Lower lobe of right lung (tissue), 2 donors: Measurements from ENCODE around the gene BEST2. TPM values are rescaled to one million over a fixed set of nuclear protein-coding genes. Genes with fewer than 3 reads are reported as not detected.
A peak's percentile ranks its signal among the peaks of the same experiment; 100 is the strongest.
"Not testable (repeated sequence)": the region's sequence is repeated elsewhere in the genome, so short reads cannot be mapped to it uniquely, and the experiment has no call there.

Source experiments
- ATAC-seq, 2 donors: fragments of 200-7000 bp; cut with Tn5 transposase; one replicate each; pipeline ENCODE4 v1.9.1; 2020 to 2022; ENCODE audit warnings: mild to moderate bottlenecking in 2 of 2, moderate library complexity in 2 of 2
- DNase-seq: peaks from one replicate; pipeline ENCODE4 v3.0.0-alpha.2; 2020
- H3K27ac ChIP-seq: fragments of 200-600 bp; one replicate; pipeline ENCODE4 v1.8.0; 2022
- H3K27me3 ChIP-seq: fragments of 200-600 bp; one replicate; pipeline ENCODE4 v1.8.0; 2022; ENCODE audit warnings: low read depth
- H3K36me3 ChIP-seq: fragments of 200-600 bp; one replicate; pipeline ENCODE4 v1.8.0; 2022; ENCODE audit warnings: mild to moderate bottlenecking
- H3K4me1 ChIP-seq: fragments of 200-600 bp; one replicate; pipeline ENCODE4 v1.8.0; 2022
- H3K4me3 ChIP-seq: fragments of 200-600 bp; one replicate; pipeline ENCODE4 v1.8.0; 2022; ENCODE audit warnings: mild to moderate bottlenecking
- H3K9me3 ChIP-seq: fragments of 200-600 bp; one replicate; pipeline ENCODE4 v1.8.0; 2022
- intact Hi-C: fragments of 100-400 bp; cut with DNase I; formaldehyde crosslinking; loops from one replicate; pipeline ENCODE4 v1.11.0; 2022
- total RNA-seq: library from RNA; stranded (reverse); fragmentation: NEBNext Ultra II Directional; extraction: Animal tissue kit (Norgen Biotek cat#: 25700); gene quantifications from one replicate; pipeline ENCODE4 v1.2.1, GENCODE V29; 2021
- TF ChIP-seq, protein P1 (sequence below): fragments of 200-600 bp; IDR thresholded peaks from one replicate; pipeline ENCODE4 v1.8.0; 2022; ENCODE audit warnings: antibody characterized with exemption, mild to moderate bottlenecking
- donor health status: DM: no; HTN: yes; CAD: no; lungs with severe emphysema.

BEST2 gene
- total RNA-seq, 1 donor from 2014 or later, result not detected

DNA sequence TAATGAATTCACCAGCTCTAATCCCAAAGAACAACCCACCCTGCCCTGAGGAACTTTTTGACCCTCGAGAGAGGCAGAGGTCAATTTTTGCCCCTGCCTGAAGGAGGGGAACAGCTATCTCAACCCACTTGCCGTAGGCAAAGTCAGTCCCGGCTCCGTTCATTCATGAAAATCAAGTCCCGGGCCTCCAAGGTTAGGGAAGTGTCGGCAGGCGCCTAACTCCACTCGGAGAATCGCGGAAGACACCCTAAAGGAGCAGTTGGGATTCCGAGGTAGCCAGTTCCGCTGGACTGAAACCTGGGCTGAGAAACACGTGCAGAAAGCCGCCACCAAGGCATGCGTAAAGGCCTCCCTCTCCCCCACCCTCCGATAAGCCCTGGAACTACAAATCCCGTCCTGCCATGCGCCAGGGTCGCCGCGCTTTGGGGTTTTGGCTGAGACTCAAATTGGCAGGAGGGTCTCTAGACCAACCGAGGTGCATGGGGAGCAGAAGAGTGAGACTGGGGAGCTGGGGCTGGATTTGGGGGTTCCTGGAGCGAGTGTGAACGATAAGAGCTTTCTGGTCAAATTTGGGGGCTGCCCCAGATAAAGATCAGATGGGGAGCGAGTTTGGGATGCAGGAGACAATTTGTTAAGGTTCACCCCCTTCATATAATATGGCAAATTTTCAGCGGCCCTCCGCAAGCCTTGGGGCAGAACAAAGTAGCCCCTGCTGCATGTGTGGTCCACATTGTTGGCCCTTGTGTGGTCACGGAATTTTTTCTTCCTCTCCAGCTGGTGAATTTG lies 27.8 kb upstream of the BEST2 start, which contains the start of gene TNPO2:
TNPO2 (minus strand) TSS at position 292 of the 786 bp plus-strand sequence. CDS start 2,955 bp downstream, outside the sequence.
- DNase-seq, result no peak
- H3K36me3 ChIP-seq, result peaks cover 17% of the 10 kb centered on the region
- no peaks in the 10 kb centered on the region for H3K27me3 ChIP-seq
- intact Hi-C loops, result no loop called here
- peaks cover 32% of the 10 kb centered on the region for H3K4me1 ChIP-seq
- TF ChIP-seq, protein P1, sequence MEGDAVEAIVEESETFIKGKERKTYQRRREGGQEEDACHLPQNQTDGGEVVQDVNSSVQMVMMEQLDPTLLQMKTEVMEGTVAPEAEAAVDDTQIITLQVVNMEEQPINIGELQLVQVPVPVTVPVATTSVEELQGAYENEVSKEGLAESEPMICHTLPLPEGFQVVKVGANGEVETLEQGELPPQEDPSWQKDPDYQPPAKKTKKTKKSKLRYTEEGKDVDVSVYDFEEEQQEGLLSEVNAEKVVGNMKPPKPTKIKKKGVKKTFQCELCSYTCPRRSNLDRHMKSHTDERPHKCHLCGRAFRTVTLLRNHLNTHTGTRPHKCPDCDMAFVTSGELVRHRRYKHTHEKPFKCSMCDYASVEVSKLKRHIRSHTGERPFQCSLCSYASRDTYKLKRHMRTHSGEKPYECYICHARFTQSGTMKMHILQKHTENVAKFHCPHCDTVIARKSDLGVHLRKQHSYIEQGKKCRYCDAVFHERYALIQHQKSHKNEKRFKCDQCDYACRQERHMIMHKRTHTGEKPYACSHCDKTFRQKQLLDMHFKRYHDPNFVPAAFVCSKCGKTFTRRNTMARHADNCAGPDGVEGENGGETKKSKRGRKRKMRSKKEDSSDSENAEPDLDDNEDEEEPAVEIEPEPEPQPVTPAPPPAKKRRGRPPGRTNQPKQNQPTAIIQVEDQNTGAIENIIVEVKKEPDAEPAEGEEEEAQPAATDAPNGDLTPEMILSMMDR, result no peak
- peak within 1 kb of the TSS; percentile 66 for H3K4me3 ChIP-seq
- H3K27ac ChIP-seq, result peak within 1 kb of the TSS; percentile 87
- ATAC-seq, result peak; percentile 56 to 67
- H3K9me3 ChIP-seq, result no peaks in the 10 kb centered on the region

DNA sequence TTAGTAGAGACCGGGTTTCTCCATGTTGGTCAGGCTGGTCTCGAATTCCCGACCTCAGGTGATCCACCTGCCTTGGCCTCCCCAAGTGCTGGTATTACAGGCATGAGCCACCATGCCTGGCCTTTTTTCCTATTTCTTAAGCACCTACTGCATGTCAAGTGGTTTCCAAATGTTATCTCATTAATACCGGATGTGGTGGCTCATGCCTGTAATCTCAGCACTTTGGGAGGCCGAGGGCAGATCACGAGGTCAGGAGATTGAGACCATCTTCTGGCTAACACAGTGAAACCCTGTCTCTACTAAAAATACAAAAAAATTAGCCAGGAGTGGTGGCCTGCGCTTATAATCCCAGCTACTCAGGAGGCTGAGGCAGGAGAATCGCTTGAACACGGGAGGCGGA lies 26.0 kb upstream of the BEST2 start:
- H3K4me1 ChIP-seq, result peaks cover 24% of the 10 kb centered on the region
- DNase-seq, H3K9me3 ChIP-seq, H3K27me3 ChIP-seq, intact Hi-C loops, ATAC-seq, H3K4me3 ChIP-seq, H3K27ac ChIP-seq: not testable (repeated sequence)
- H3K36me3 ChIP-seq, result peaks cover 31% of the 10 kb centered on the region

DNA sequence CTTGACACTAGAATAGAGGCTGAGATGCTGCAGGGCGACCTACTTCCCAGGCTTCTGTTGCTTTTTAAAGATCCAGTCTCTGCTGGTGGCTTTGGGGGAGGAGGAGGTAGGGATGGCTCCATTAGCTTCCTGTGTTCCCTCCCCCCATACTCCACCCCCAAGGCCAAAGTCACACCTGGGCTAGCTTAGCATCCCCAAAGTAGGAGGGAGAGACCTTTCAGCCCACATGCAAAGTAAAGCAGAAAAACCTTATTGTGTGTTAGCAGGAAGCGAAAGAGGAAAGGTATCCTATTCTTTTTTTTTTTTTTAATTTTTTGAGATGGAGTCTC lies 24.6 kb upstream of the BEST2 start:
- DNase-seq (no peak), ATAC-seq (no peak)
- Histone ChIP-seq H3K36me3 (peaks cover 43% of the 10 kb centered on the region), H3K4me1 (peaks cover 23% of the 10 kb centered on the region), H3K27ac (no peak overlapping the region), H3K4me3 (no peak overlapping the region), H3K27me3 (no peaks in the 10 kb centered on the region), H3K9me3 (no peaks in the 10 kb centered on the region)
- TF ChIP-seq, protein P1, result no peak
- intact Hi-C loops, result no loop called here

DNA sequence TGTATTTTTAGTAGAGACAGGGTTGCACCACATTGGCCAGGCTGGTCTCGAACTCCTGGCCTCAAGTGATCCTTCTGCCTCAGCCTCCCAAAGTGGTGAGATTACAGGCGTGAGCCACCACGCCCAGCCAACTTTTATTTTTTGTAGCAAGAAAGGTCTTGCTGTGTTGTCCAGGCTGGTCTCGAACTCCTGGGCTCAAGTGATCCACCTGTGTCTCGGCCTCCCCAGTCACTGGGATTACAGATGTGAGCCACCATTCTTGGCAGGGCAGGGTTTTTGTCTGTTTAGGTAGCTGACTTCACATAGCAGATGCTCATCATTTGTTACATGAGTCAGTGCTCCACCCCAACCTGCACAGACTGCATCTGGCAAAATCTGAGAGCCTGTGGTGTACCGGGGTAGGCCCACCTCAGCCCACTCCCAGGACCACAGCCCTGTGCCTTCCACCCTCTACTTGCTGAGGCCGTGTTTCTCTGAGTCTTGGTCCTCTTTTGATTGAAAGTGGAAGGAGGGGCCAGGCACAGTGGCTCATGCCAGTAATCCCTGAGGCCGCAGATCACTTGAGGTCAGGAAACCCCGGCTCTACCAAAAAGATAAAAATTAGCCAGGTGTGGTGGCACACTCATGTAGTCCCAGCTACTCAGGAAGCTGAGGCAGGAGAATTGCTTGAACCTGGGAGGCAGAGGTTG lies 23.7 kb upstream of the BEST2 start:
- Histone ChIP-seq H3K27ac (no peak overlapping the region), H3K4me3 (no peak overlapping the region), H3K4me1 (peaks cover 31% of the 10 kb centered on the region), H3K27me3 (no peaks in the 10 kb centered on the region), H3K9me3 (no peaks in the 10 kb centered on the region), H3K36me3 (peaks cover 50% of the 10 kb centered on the region)
- TF ChIP-seq, protein P1, result no peak
- intact Hi-C loops, result no loop called here
- DNase-seq (no peak), ATAC-seq (no peak)

GRCh38 chr19:12730064-12730463 lies 21.5 kb upstream of the BEST2 start:
- Histone ChIP-seq H3K4me3 (no peak overlapping the region), H3K27ac (no peak overlapping the region), H3K9me3 (no peaks in the 10 kb centered on the region), H3K4me1 (peaks cover 26% of the 10 kb centered on the region), H3K36me3 (peaks cover 50% of the 10 kb centered on the region), H3K27me3 (no peaks in the 10 kb centered on the region)
- no peak for DNase-seq
- intact Hi-C loops, result no loop called here
- TF ChIP-seq, protein P1, result no peak
- ATAC-seq, result no peak

- Histone ChIP-seq H3K36me3 (peaks cover 50% of the 10 kb centered on the region), H3K9me3 (no peaks in the 10 kb centered on the region), H3K27ac (no peak overlapping the region), H3K4me1 (peaks cover 31% of the 10 kb centered on the region), H3K4me3 (no peak overlapping the region), H3K27me3 (no peaks in the 10 kb centered on the region)
- intact Hi-C loops, result no loop called here
- TF ChIP-seq, protein P1, result no peak
- ATAC-seq (no peak), DNase-seq (no peak)
Measured at GRCh38 chr19:12731337-12731736, 20.3 kb upstream of the BEST2 start.
